Gastrocnemius medialis (tissue), 4 donors: ENCODE results near the gene GABARAP.

Experiments used
- POLR2A ChIP-seq, 2 donors: fragments of 450-650 bp; IDR thresholded peaks; one replicate each; pipeline ENCODE4 v1.6.1; 2017; ENCODE audit warnings: antibody characterized with exemption in 2 of 2, mild to moderate bottlenecking in 2 of 2, moderate library complexity in 2 of 2
- TF ChIP-seq, protein P1 (sequence below), 5 experiments: fragments of 450-650 bp in 3 of 5; fragments of 200-600 bp in 2 of 5; sonication (generic) in 2 of 5; IDR thresholded peaks in 4 of 5; conservative IDR thresholded peaks in 1 of 5; 1 replicate in 4 of 5; 2 replicates in 1 of 5; pipeline ENCODE4 v1.5.1; 2016 to 2019; ENCODE audit warnings: antibody characterized with exemption in 5 of 5, mild to moderate bottlenecking in 3 of 5, moderate library complexity in 3 of 5

DNA sequence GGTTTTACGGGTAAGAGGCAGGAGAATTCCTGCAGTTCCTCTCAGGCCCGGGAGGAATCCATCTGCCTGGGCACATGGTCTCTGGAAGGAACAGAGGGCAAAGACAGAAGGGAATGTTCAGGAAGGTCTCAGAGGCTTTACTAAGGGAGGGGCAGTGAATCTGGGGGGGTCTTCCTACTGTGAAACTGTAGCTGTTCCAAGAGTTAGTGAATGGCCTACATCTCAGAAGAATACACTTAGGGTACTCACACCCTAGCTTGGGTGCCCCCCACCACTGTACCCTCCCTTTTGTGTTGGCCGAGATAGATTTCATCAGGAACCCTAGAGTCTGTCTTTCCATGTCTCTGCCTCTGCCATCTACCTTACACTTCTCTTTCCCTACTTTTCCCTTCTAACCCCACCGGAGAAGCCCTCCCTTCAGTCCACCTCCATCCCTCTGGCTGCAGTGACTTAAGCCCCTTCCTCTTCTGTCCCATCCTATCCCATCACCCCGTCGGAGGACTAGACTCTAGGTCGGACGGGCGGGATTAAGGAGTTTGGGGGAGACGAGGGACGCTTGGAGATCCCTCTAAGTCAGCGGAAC is 22.9 kb downstream of the GABARAP start:
- TF ChIP-seq, protein P1, sequence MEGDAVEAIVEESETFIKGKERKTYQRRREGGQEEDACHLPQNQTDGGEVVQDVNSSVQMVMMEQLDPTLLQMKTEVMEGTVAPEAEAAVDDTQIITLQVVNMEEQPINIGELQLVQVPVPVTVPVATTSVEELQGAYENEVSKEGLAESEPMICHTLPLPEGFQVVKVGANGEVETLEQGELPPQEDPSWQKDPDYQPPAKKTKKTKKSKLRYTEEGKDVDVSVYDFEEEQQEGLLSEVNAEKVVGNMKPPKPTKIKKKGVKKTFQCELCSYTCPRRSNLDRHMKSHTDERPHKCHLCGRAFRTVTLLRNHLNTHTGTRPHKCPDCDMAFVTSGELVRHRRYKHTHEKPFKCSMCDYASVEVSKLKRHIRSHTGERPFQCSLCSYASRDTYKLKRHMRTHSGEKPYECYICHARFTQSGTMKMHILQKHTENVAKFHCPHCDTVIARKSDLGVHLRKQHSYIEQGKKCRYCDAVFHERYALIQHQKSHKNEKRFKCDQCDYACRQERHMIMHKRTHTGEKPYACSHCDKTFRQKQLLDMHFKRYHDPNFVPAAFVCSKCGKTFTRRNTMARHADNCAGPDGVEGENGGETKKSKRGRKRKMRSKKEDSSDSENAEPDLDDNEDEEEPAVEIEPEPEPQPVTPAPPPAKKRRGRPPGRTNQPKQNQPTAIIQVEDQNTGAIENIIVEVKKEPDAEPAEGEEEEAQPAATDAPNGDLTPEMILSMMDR (IDR thresholded peaks at IDR 0.05 in 4 of 5, conservative IDR thresholded peaks at IDR 0.05 in 1 of 5): no peak
- TF ChIP-seq POLR2A (IDR thresholded peaks at IDR 0.05): no peak
